Ascending aorta (tissue), 2 donors: ENCODE measurements around the gene MBOAT7. TPM values are rescaled to one million over a fixed set of nuclear protein-coding genes. Genes with fewer than 3 reads are reported as not detected.

Source experiments
- DNase-seq, 2 donors: peaks; one replicate each; pipeline ENCODE4 v3.0.0-alpha.2; 2019; ENCODE audit warnings: low spot score in 2 of 2
- H3K27ac ChIP-seq, 2 donors: fragments of 200-600 bp; sonication (generic); one replicate each; pipeline ENCODE4 v1.5.1; 2016 to 2017; ENCODE audit warnings: mild to moderate bottlenecking in 1 of 2
- H3K27me3 ChIP-seq: fragments of 200-600 bp; sonication (generic); one replicate; pipeline ENCODE4 v1.5.1; 2017
- H3K36me3 ChIP-seq, 2 donors: fragments of 200-600 bp; sonication (generic); one replicate each; pipeline ENCODE4 v1.5.1; 2016
- H3K4me1 ChIP-seq, 2 donors: fragments of 200-600 bp; sonication (generic); one replicate each; pipeline ENCODE4 v1.5.1; 2016 to 2017; ENCODE audit warnings: mild to moderate bottlenecking in 1 of 2
- H3K4me3 ChIP-seq, 2 donors: fragments of 200-600 bp; sonication (generic); one replicate each; pipeline ENCODE4 v1.5.1; 2016 to 2017; ENCODE audit warnings: mild to moderate bottlenecking in 1 of 2
- H3K9me3 ChIP-seq, 2 donors: fragments of 200-600 bp; sonication (generic); one replicate each; pipeline ENCODE4 v1.5.1; 2016
- intact Hi-C: fragments of 100-400 bp; cut with DNase I; formaldehyde crosslinking; loops from one replicate; pipeline ENCODE4 v1.15.1; 2023
- total RNA-seq: library from RNA; depleted of rRNA; stranded (reverse); fragments of >200 nt; gene quantifications from one replicate; pipeline ENCODE4 v1.1.0, GENCODE V29; 2016
- TF ChIP-seq, protein P1 (sequence below), 3 experiments: fragments of 200-600 bp in 2 of 3; fragments of 450-650 bp in 1 of 3; sonication (generic) in 2 of 3; IDR thresholded peaks; one replicate each; pipeline ENCODE4 v1.5.1; 2016 to 2019; ENCODE audit warnings: antibody characterized with exemption in 3 of 3, mild to moderate bottlenecking in 1 of 3, moderate library complexity in 1 of 3

The MBOAT7 gene
- total RNA-seq, 1 donor from 2014 or later = 56.1 TPM

GRCh38 chr19:54154603-54155345 is 34.6 kb downstream of the MBOAT7 start:
- Histone ChIP-seq H3K4me1 (peaks cover 8 to 10% of the 10 kb centered on the region in 2 donors), H3K27ac (no peak overlapping the region), H3K27me3 (no peaks in the 10 kb centered on the region), H3K4me3 (no peak overlapping the region), H3K36me3 (peaks cover 77 to 79% of the 10 kb centered on the region in 2 donors), H3K9me3 (no peaks in the 10 kb centered on the region)
- DNase-seq = no peak
- intact Hi-C loops = no loop called here
- TF ChIP-seq, protein P1, sequence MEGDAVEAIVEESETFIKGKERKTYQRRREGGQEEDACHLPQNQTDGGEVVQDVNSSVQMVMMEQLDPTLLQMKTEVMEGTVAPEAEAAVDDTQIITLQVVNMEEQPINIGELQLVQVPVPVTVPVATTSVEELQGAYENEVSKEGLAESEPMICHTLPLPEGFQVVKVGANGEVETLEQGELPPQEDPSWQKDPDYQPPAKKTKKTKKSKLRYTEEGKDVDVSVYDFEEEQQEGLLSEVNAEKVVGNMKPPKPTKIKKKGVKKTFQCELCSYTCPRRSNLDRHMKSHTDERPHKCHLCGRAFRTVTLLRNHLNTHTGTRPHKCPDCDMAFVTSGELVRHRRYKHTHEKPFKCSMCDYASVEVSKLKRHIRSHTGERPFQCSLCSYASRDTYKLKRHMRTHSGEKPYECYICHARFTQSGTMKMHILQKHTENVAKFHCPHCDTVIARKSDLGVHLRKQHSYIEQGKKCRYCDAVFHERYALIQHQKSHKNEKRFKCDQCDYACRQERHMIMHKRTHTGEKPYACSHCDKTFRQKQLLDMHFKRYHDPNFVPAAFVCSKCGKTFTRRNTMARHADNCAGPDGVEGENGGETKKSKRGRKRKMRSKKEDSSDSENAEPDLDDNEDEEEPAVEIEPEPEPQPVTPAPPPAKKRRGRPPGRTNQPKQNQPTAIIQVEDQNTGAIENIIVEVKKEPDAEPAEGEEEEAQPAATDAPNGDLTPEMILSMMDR (IDR thresholded peaks at IDR 0.05) = no peak

- Histone ChIP-seq H3K27me3 (no peaks in the 10 kb centered on the region), H3K27ac (no peak overlapping the region), H3K36me3 (peaks cover 86 to 88% of the 10 kb centered on the region in 2 donors), H3K4me3 (no peak overlapping the region), H3K9me3 (no peaks in the 10 kb centered on the region), H3K4me1 (peaks cover 6 to 8% of the 10 kb centered on the region in 2 donors)
- no peak for DNase-seq
- intact Hi-C loops = no loop called here
- TF ChIP-seq, protein P1 (IDR thresholded peaks at IDR 0.05) = no peak
These were observed 35.6 kb downstream of the MBOAT7 start for GRCh38 chr19:54153731-54154326.

GRCh38 chr19:54152878-54153524 is 36.4 kb downstream of the MBOAT7 start:
- TF ChIP-seq, protein P1 (IDR thresholded peaks at IDR 0.05) = no peak
- H3K4me1 ChIP-seq = no peaks in the 10 kb centered on the region
- intact Hi-C loops = no loop called here
- H3K36me3 ChIP-seq = peaks cover 94 to 96% of the 10 kb centered on the region in 2 donors
- no peak overlapping the region for H3K4me3 ChIP-seq
- no peak overlapping the region for H3K27ac ChIP-seq
- no peak for DNase-seq
- H3K9me3 ChIP-seq = no peaks in the 10 kb centered on the region
- H3K27me3 ChIP-seq = no peaks in the 10 kb centered on the region

GRCh38 chr19:54152267-54152666 is 37.1 kb downstream of the MBOAT7 start:
- H3K36me3 ChIP-seq = peaks cover 94 to 96% of the 10 kb centered on the region in 2 donors
- intact Hi-C loops = no loop called here
- no peaks in the 10 kb centered on the region for H3K4me1 ChIP-seq
- no peak for DNase-seq
- no peaks in the 10 kb centered on the region for H3K9me3 ChIP-seq
- TF ChIP-seq, protein P1 (IDR thresholded peaks at IDR 0.05) = no peak
- H3K4me3 ChIP-seq = no peak overlapping the region
- H3K27me3 ChIP-seq = no peaks in the 10 kb centered on the region
- H3K27ac ChIP-seq = no peak overlapping the region

DNA sequence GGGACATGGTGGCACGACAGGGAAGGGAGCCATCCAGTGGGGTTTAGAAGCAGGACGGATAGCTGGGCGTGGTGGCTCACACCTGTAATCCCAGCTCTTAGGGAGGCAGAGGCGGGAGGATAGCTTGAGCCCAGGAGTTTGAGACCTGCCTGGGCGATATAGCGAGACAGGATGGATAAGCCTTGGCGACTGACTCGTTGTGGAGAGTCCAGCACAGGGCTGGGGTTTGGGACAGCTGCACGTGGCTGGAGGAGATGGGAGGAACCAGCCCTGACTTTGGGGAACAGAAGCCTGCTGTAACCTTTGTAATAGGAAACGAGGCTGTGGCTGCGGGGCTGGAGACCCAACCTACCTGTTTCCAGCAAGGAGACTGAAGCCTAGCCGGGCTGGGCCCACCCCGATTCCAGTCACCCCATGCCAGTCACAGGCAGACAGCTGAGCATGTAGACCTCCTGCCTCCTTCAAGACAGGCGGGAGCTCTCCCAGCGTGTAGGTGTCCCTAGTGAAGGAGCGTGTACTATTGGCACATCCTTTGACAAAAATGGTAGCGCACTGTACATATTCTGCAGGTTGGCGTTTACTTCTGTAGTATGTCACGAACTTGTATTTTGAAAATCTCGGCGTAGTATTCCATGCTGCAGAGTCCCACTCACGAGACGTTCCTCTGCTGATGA is 37.9 kb downstream of the MBOAT7 start:
- no peaks in the 10 kb centered on the region for H3K4me1 ChIP-seq
- peaks cover 94 to 96% of the 10 kb centered on the region in 2 donors for H3K36me3 ChIP-seq
- no peaks in the 10 kb centered on the region for H3K27me3 ChIP-seq
- H3K4me3 ChIP-seq = no peak overlapping the region
- H3K27ac ChIP-seq = no peak overlapping the region
- no peak for DNase-seq
- no peaks in the 10 kb centered on the region for H3K9me3 ChIP-seq
- intact Hi-C loops = no loop called here
- TF ChIP-seq, protein P1 (IDR thresholded peaks at IDR 0.05) = no peak
